Measurements from ENCODE around the gene AP3S2. TPM values are rescaled to one million over a fixed set of nuclear protein-coding genes. Genes with fewer than 3 reads are reported as not detected.

The AP3S2 gene
- polyA plus RNA-seq, 1 experiment, result 54.8 TPM

GRCh38 chr15:89810837-89811236 lies 83.0 kb downstream of the AP3S2 start:
- H3K27me3 ChIP-seq (ENCODE audit: control insufficient read depth, insufficient read depth, low read length), result no peaks in the 10 kb centered on the region
- CTCF ChIA-PET, result no interaction called here
- no peak overlapping the region for H3K4me3 ChIP-seq (ENCODE audit: low read depth, low read length)
- TF ChIP-seq, protein P1, sequence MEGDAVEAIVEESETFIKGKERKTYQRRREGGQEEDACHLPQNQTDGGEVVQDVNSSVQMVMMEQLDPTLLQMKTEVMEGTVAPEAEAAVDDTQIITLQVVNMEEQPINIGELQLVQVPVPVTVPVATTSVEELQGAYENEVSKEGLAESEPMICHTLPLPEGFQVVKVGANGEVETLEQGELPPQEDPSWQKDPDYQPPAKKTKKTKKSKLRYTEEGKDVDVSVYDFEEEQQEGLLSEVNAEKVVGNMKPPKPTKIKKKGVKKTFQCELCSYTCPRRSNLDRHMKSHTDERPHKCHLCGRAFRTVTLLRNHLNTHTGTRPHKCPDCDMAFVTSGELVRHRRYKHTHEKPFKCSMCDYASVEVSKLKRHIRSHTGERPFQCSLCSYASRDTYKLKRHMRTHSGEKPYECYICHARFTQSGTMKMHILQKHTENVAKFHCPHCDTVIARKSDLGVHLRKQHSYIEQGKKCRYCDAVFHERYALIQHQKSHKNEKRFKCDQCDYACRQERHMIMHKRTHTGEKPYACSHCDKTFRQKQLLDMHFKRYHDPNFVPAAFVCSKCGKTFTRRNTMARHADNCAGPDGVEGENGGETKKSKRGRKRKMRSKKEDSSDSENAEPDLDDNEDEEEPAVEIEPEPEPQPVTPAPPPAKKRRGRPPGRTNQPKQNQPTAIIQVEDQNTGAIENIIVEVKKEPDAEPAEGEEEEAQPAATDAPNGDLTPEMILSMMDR (IDR thresholded peaks at IDR 0.05; ENCODE audit: low read depth, low read length), result no peak
- H3K27ac ChIP-seq (ENCODE audit: low read depth, low read length), result no peak overlapping the region
- DNase-seq (ENCODE audit: low read depth, low spot score), result no peak
- H3K9me3 ChIP-seq (ENCODE audit: control insufficient read depth, insufficient read depth, low read length), result peaks cover 8% of the 10 kb centered on the region
- POLR2A ChIA-PET, result no interaction called here

GRCh38 chr15:89809787-89810148 lies 84.0 kb downstream of the AP3S2 start:
- H3K27ac ChIP-seq (ENCODE audit: low read depth, low read length), result no peak overlapping the region
- H3K27me3 ChIP-seq (ENCODE audit: control insufficient read depth, insufficient read depth, low read length), result no peaks in the 10 kb centered on the region
- no peak for DNase-seq (ENCODE audit: low read depth, low spot score)
- no peak overlapping the region for H3K4me3 ChIP-seq (ENCODE audit: low read depth, low read length)
- TF ChIP-seq, protein P1 (IDR thresholded peaks at IDR 0.05; ENCODE audit: low read depth, low read length), result no peak
- CTCF ChIA-PET, result no interaction called here
- POLR2A ChIA-PET, result no interaction called here
- H3K9me3 ChIP-seq (ENCODE audit: control insufficient read depth, insufficient read depth, low read length), result peaks cover 2% of the 10 kb centered on the region; the same call in 1 of the 2 replicates

DNA sequence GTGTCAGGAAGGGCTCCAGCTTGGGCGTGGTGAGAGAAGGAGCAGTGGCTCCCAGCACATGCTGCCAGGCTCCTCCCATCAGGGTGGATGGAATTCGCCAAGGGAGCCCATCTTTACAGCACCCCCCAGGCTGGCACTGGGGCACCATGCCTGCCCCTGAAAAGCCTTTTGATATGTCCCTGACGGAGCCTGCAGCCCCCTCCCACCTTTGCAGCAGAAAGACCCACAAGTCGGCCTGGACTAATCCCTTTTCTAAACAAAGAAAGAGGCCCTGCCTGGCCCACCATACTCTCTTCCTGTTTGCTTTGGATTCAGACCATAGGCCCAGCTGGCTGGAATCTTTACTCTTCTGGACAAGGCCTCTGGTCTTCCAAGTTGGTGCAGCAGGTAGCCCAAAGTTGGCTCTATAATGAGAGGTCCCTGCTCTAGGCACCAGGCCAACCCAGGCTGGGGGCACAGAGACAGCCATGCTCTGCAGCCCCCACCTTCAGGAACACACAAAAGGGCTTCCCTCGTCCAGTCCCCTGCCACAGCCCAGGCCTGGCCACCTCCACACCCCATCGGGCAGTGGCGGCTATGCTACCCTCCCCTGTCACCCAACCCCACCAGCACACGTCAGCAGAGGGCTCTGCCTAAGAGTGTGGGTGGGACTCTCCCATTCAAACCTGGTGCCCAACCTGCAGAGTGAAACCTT lies 84.6 kb downstream of the AP3S2 start:
- Histone ChIP-seq H3K9me3 (ENCODE audit: control insufficient read depth, insufficient read depth, low read length) (peaks cover 2% of the 10 kb centered on the region; the same call in 1 of the 2 replicates), H3K27ac (ENCODE audit: low read depth, low read length) (peak overlapping the region; percentile 31), H3K27me3 (ENCODE audit: control insufficient read depth, insufficient read depth, low read length) (no peaks in the 10 kb centered on the region), H3K4me3 (ENCODE audit: low read depth, low read length) (no peak overlapping the region)
- ChIA-PET POLR2A (interaction anchor here (0.5 to 0.6 kb wide), 2 partner anchors 573 to 1027 kb away, joined by 3 to 10 read pairs; no protein-coding TSS in a partner anchor), CTCF (no interaction called here)
- TF ChIP-seq, protein P1 (IDR thresholded peaks at IDR 0.05; ENCODE audit: low read depth, low read length), result no peak
- DNase-seq (ENCODE audit: low read depth, low spot score), result no peak

GRCh38 chr15:89808160-89808870 lies 85.5 kb downstream of the AP3S2 start:
- no peak for DNase-seq (ENCODE audit: low read depth, low spot score)
- CTCF ChIA-PET, result no interaction called here
- POLR2A ChIA-PET, result interaction anchor here (0.5 to 0.6 kb wide), 2 partner anchors 574 to 1028 kb away, joined by 3 to 10 read pairs; no protein-coding TSS in a partner anchor

More at GRCh38 chr15:89808160-89808870, 85.5 kb downstream of the AP3S2 start:
- Histone ChIP-seq H3K9me3 (ENCODE audit: control insufficient read depth, insufficient read depth, low read length) (peaks cover 2% of the 10 kb centered on the region; the same call in 1 of the 2 replicates), H3K27ac (ENCODE audit: low read depth, low read length) (no peak overlapping the region), H3K27me3 (ENCODE audit: control insufficient read depth, insufficient read depth, low read length) (no peaks in the 10 kb centered on the region), H3K4me3 (ENCODE audit: low read depth, low read length) (no peak overlapping the region)
- TF ChIP-seq, protein P1 (IDR thresholded peaks at IDR 0.05; ENCODE audit: low read depth, low read length), result no peak
